Medulla oblongata (tissue), 1 donor: ENCODE data around the gene FBRSL1.

Source experiments
- DNase-seq: peaks from one replicate; pipeline ENCODE4 v3.0.0-alpha.2; 2015; ENCODE audit errors: extremely low spot score

The FBRSL1 gene

GRCh38 chr12:132484183-132484890 lies 5.6 kb upstream of the FBRSL1 start:
- DNase-seq: no peak

- no peak for DNase-seq
Measured at GRCh38 chr12:132484891-132485441, 5.0 kb upstream of the FBRSL1 start.

GRCh38 chr12:132485619-132486018 lies 4.3 kb upstream of the FBRSL1 start:
- DNase-seq: no peak

GRCh38 chr12:132486168-132486567 lies 3.8 kb upstream of the FBRSL1 start:
- DNase-seq: no peak

GRCh38 chr12:132486576-132486975 lies 3.4 kb upstream of the FBRSL1 start:
- DNase-seq: no peak

GRCh38 chr12:132487311-132487741 lies 2.6 kb upstream of the FBRSL1 start:
- DNase-seq: no peak

GRCh38 chr12:132488127-132489077 lies 1.5 kb upstream of the FBRSL1 start:
- no peak for DNase-seq

- DNase-seq: no peak
Measured at GRCh38 chr12:132489078-132489601, 811 bp upstream of the FBRSL1 start.

GRCh38 chr12:132490422-132491137 lies 629 bp downstream of the FBRSL1 start:
- DNase-seq: no peak

- no peak for DNase-seq
Measured at GRCh38 chr12:132491138-132491663, 1.2 kb downstream of the FBRSL1 start.

GRCh38 chr12:132491761-132492378 lies 1.9 kb downstream of the FBRSL1 start:
- no peak for DNase-seq

- DNase-seq: no peak
Measured at GRCh38 chr12:132492522-132492921, 2.6 kb downstream of the FBRSL1 start.

- DNase-seq: no peak
Measured at GRCh38 chr12:132492951-132493350, 3.0 kb downstream of the FBRSL1 start.

GRCh38 chr12:132493482-132494178 lies 3.7 kb downstream of the FBRSL1 start:
- no peak for DNase-seq

GRCh38 chr12:132494294-132495164 lies 4.6 kb downstream of the FBRSL1 start:
- peak; percentile 61 for DNase-seq

GRCh38 chr12:132495165-132495544 lies 5.2 kb downstream of the FBRSL1 start:
- DNase-seq: no peak

- DNase-seq: no peak
Measured at GRCh38 chr12:132495629-132496357, 5.8 kb downstream of the FBRSL1 start.

- no peak for DNase-seq
Measured at GRCh38 chr12:132496358-132496669, 6.4 kb downstream of the FBRSL1 start.

- no peak for DNase-seq
Measured at GRCh38 chr12:132496710-132497109, 6.8 kb downstream of the FBRSL1 start.
